Measurements from ENCODE around the gene PTPN13.
"Not testable (repeated sequence)": the region's sequence is repeated elsewhere in the genome, so short reads cannot be mapped to it uniquely, and the experiment has no call there.

Gene PTPN13

GRCh38 chr4:86652332-86652932 lies 58.3 kb downstream of the PTPN13 start:
- Mint-ChIP-seq H3K4me1 (ENCODE audit: low read depth) (no peaks in the 10 kb centered on the region), H3K36me3 (no peaks in the 10 kb centered on the region), H3K4me3 (no peak overlapping the region), H3K27me3 (no peaks in the 10 kb centered on the region), H3K27ac (no peak overlapping the region), H3K9me3 (ENCODE audit: low read depth) (peaks cover 29% of the 10 kb centered on the region)

DNA sequence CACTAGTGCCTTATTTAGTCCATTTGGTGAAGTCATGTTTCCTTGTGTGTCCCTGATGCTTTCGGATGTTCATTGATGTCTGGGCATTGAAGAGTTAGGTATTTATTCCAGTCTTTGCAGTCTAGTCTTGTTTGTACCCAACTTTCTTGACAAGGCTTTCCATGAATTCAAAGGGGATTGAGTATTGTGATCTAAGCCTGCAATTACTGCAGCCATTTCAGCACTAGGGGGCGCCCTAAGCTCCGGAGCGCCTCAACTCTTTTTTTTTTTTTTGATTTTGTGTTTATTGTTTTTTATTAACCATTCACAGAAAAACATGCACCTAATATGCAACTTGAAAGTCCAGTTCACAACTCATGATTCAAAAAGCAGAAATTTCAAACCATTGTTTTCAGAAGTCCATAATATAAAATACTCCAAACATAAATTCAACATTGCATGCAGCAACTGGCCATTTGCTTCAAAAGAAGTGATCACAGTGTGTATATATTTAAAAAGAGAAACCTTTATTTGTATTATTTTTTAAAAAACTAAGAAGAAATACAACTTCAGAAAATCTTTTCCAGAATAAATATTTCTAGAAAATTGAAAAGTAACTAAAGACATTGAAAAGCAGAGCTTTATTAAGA lies 59.2 kb downstream of the PTPN13 start:
- no peaks in the 10 kb centered on the region for H3K27me3 Mint-ChIP-seq
- no peak overlapping the region for H3K4me3 Mint-ChIP-seq
- H3K9me3 Mint-ChIP-seq (ENCODE audit: low read depth), result peaks cover 29% of the 10 kb centered on the region
- no peak overlapping the region for H3K27ac Mint-ChIP-seq
- H3K36me3 Mint-ChIP-seq, result no peaks in the 10 kb centered on the region
- H3K4me1 Mint-ChIP-seq (ENCODE audit: low read depth), result no peaks in the 10 kb centered on the region

- H3K4me1 Mint-ChIP-seq (ENCODE audit: low read depth); H3K36me3 Mint-ChIP-seq; H3K27me3 Mint-ChIP-seq; H3K4me3 Mint-ChIP-seq; H3K27ac Mint-ChIP-seq: not testable (repeated sequence)
- H3K9me3 Mint-ChIP-seq (ENCODE audit: low read depth), result peaks cover 17% of the 10 kb centered on the region
These were observed 62.7 kb downstream of the PTPN13 start for GRCh38 chr4:86656781-86657180.

DNA sequence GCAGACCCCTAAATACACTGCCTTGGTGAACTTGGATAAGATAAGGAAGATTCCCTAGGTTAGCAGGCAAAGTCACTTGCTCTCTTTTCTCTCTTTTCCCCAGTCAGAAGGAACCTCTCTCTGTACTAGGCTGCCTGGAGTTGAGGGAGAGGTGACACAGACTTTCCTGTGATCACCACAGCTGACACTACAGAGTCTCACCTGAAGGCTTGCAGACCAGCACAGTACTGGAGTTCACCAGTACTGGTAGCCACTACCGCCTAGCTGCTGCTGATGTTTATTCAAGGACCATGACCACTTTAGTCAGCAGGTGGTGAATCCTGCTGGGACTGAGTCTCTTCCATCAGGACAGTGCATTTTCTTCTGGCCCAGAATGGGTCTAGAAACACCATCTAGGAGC lies 63.3 kb downstream of the PTPN13 start:
- Mint-ChIP-seq H3K27ac (no peak overlapping the region), H3K27me3 (no peaks in the 10 kb centered on the region), H3K9me3 (ENCODE audit: low read depth) (peaks cover 13% of the 10 kb centered on the region), H3K4me3 (no peak overlapping the region), H3K4me1 (ENCODE audit: low read depth) (no peaks in the 10 kb centered on the region), H3K36me3 (no peaks in the 10 kb centered on the region)

- Mint-ChIP-seq H3K4me1 (ENCODE audit: low read depth) (no peaks in the 10 kb centered on the region), H3K36me3 (no peaks in the 10 kb centered on the region), H3K27ac (no peak overlapping the region), H3K9me3 (ENCODE audit: low read depth) (peaks cover 8% of the 10 kb centered on the region), H3K27me3 (no peaks in the 10 kb centered on the region), H3K4me3 (no peak overlapping the region)
These were observed 63.8 kb downstream of the PTPN13 start for GRCh38 chr4:86657910-86658309.

DNA sequence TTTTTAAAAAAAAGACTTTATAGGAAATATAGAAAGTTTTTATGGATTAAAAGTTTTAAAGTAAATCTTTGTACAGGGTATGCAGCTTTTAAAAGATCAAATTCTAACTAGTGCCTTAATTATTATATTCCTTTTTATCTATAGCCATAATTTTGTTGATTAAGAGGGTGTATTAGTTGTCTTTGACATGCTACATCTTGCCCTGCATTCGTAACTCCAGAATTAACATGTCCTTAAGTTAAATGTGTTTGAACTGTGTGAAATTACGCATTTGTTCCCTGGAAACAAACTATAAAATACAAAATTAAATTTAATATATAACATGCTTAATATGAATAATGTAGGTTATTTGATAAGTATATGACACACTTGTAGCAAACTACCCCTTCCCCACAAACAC lies 66.3 kb downstream of the PTPN13 start:
- Mint-ChIP-seq H3K27ac (no peak overlapping the region), H3K4me1 (ENCODE audit: low read depth) (no peaks in the 10 kb centered on the region), H3K9me3 (ENCODE audit: low read depth) (peaks cover 4% of the 10 kb centered on the region), H3K4me3 (no peak overlapping the region), H3K27me3 (no peaks in the 10 kb centered on the region), H3K36me3 (no peaks in the 10 kb centered on the region)

- Mint-ChIP-seq H3K27ac (no peak overlapping the region), H3K27me3 (peaks cover 2% of the 10 kb centered on the region), H3K4me3 (no peak overlapping the region), H3K9me3 (ENCODE audit: low read depth) (peaks cover under 1% of the 10 kb centered on the region), H3K36me3 (no peaks in the 10 kb centered on the region), H3K4me1 (ENCODE audit: low read depth) (no peaks in the 10 kb centered on the region)
These were observed 66.9 kb downstream of the PTPN13 start for GRCh38 chr4:86661006-86661405.

DNA sequence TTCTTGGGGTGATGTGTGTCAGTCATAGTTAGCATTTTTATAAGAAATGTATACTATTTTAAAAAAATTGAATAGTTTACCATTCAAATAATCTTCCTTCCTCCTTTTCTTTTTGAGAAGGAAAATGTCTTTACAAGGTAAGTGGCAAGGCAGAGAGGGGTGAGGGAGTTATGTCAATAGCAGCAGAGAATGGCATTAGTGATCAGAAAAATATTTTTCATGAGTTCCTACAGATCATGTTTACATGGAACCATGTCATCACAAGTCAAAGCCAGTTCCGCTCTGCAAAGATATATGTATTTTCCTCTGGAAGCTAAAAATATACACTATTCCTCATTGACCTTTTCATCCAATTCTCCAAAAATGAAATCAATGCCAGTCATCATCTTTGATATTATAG lies 67.3 kb downstream of the PTPN13 start:
- Mint-ChIP-seq H3K36me3 (no peaks in the 10 kb centered on the region), H3K9me3 (ENCODE audit: low read depth) (no peaks in the 10 kb centered on the region), H3K4me3 (no peak overlapping the region), H3K4me1 (ENCODE audit: low read depth) (no peaks in the 10 kb centered on the region), H3K27me3 (peaks cover 2% of the 10 kb centered on the region), H3K27ac (no peak overlapping the region)

DNA sequence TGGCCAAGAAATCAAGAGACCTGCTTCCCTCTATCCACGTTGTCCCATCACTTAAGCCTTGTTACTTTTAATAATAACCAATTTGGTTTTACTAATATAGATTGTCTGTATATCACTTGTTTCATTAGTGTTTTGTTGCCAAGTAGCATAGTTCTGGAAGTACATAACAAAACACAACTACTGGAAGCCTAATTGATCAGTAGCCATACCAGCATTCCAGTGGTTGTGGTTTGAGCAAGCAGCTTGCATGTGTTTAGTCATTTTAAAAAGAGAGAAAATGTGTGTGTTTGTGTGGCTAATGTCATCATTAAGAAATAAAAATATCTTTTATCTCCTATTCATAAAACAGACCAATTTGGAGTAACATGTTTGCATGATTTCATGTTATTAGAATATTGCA lies 70.8 kb downstream of the PTPN13 start:
- Mint-ChIP-seq H3K4me1 (ENCODE audit: low read depth) (no peaks in the 10 kb centered on the region), H3K9me3 (ENCODE audit: low read depth) (no peaks in the 10 kb centered on the region), H3K27me3 (peaks cover 2% of the 10 kb centered on the region), H3K36me3 (no peaks in the 10 kb centered on the region), H3K27ac (no peak overlapping the region), H3K4me3 (no peak overlapping the region)

GRCh38 chr4:86670298-86670697 lies 76.2 kb downstream of the PTPN13 start:
- no peaks in the 10 kb centered on the region for H3K36me3 Mint-ChIP-seq
- no peaks in the 10 kb centered on the region for H3K9me3 Mint-ChIP-seq (ENCODE audit: low read depth)
- H3K4me1 Mint-ChIP-seq (ENCODE audit: low read depth), result no peaks in the 10 kb centered on the region
- H3K4me3 Mint-ChIP-seq, result no peak overlapping the region
- peaks cover 6% of the 10 kb centered on the region for H3K27me3 Mint-ChIP-seq
- H3K27ac Mint-ChIP-seq, result no peak overlapping the region

DNA sequence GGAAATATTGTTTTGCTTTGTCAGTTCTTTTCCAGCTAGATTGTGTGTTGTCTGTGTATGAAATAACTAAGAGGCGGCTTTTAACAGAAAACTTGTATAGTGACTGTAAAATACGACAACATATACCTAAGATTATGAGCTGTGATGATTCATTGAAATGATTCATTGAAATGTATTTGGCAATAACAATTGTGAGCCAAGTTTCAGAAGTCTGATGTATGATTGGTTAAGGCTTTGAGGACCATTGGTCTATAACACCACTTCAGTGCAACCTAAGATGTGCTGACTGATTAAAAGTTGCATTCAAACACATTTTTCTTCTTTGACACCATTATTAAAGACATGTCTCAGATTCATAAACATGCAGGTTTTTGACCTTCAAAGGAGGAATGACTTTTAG lies 76.6 kb downstream of the PTPN13 start:
- Mint-ChIP-seq H3K36me3 (no peaks in the 10 kb centered on the region), H3K27me3 (peaks cover 5% of the 10 kb centered on the region), H3K4me3 (no peak overlapping the region), H3K27ac (no peak overlapping the region), H3K9me3 (ENCODE audit: low read depth) (no peaks in the 10 kb centered on the region), H3K4me1 (ENCODE audit: low read depth) (no peaks in the 10 kb centered on the region)

- H3K9me3 Mint-ChIP-seq (ENCODE audit: low read depth), result peaks cover 3% of the 10 kb centered on the region
- peaks cover 6% of the 10 kb centered on the region for H3K27me3 Mint-ChIP-seq
- H3K4me3 Mint-ChIP-seq, result no peak overlapping the region
- no peaks in the 10 kb centered on the region for H3K4me1 Mint-ChIP-seq (ENCODE audit: low read depth)
- no peaks in the 10 kb centered on the region for H3K36me3 Mint-ChIP-seq
- no peak overlapping the region for H3K27ac Mint-ChIP-seq
These were observed 81.4 kb downstream of the PTPN13 start for GRCh38 chr4:86675548-86675947.

DNA sequence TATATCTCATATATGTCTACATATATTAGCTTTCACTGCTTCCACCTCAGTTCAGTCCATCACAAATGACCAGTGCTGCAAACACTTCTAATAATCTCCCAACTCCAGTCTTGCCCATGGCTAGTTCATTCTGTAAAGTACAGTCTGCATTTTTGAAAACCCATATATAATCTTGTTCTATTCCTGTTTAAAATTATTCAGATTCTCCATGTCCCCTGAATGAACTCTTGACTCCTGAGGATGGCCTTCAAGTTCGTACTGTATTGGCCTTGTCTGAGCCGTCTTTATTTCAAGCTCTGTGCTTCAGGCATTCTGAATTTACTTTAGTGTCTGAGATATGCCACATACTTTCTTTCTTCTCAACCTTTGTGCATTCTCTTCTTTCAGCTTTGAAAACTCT lies 84.7 kb downstream of the PTPN13 start:
- Mint-ChIP-seq H3K4me3 (no peak overlapping the region), H3K27me3 (peaks cover 2% of the 10 kb centered on the region), H3K27ac (no peak overlapping the region), H3K9me3 (ENCODE audit: low read depth) (peaks cover 3% of the 10 kb centered on the region), H3K4me1 (ENCODE audit: low read depth) (no peaks in the 10 kb centered on the region), H3K36me3 (no peaks in the 10 kb centered on the region)

DNA sequence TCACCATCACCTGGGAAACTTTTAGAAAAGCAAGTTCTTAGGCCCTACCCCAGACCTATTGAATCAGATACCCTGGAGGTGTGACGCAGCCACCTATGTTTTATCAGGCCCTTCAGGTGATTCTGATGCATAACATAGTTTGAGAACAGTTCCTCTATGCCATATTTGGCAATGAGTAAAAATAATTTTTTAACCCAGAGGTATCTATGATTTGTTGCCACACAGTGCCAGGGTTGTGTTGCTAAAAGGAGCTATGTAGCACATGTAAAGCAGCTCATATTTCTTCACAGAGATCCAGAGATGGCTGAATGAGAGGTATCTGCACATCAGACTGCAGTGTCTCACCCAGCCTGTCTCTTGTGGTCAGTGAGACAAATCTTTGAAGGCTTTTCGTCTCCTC lies 85.3 kb downstream of the PTPN13 start:
- Mint-ChIP-seq H3K4me1 (ENCODE audit: low read depth) (no peaks in the 10 kb centered on the region), H3K27ac (no peak overlapping the region)

DNA sequence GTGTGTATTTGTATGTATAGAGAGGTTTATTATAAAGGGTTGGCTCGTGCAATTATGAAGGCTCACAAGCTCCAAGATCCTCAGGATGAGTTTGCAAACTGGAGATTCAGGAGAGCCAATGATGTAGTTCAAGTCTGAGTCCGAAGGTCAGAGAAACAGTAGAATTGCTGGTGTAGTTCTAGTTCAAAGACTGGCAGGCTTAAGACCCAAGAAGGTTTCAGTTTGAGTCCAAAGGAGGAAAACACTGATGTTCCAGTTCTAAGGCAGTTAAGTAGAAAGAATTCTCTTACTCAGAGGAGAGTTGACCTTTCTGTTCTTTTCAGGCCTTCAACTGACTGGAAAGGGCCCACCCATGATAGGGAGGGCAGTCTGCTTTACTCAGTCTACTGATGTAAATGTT lies 89.1 kb downstream of the PTPN13 start:
- no peaks in the 10 kb centered on the region for H3K36me3 Mint-ChIP-seq
- H3K27ac Mint-ChIP-seq, result no peak overlapping the region
- no peaks in the 10 kb centered on the region for H3K4me1 Mint-ChIP-seq (ENCODE audit: low read depth)
- H3K27me3 Mint-ChIP-seq, result no peaks in the 10 kb centered on the region
- H3K9me3 Mint-ChIP-seq (ENCODE audit: low read depth), result no peaks in the 10 kb centered on the region
- no peak overlapping the region for H3K4me3 Mint-ChIP-seq

More for the DNA sequence above, 85.3 kb downstream of the PTPN13 start:
- no peaks in the 10 kb centered on the region for H3K36me3 Mint-ChIP-seq
- H3K4me3 Mint-ChIP-seq, result no peak overlapping the region
- peaks cover 2% of the 10 kb centered on the region for H3K27me3 Mint-ChIP-seq
- H3K9me3 Mint-ChIP-seq (ENCODE audit: low read depth), result peaks cover 3% of the 10 kb centered on the region

GRCh38 chr4:86683983-86684382 lies 89.9 kb downstream of the PTPN13 start:
- H3K4me1 Mint-ChIP-seq (ENCODE audit: low read depth), result no peaks in the 10 kb centered on the region
- H3K36me3 Mint-ChIP-seq, result no peaks in the 10 kb centered on the region
- H3K4me3 Mint-ChIP-seq, result no peak overlapping the region
- no peak overlapping the region for H3K27ac Mint-ChIP-seq
- no peaks in the 10 kb centered on the region for H3K9me3 Mint-ChIP-seq (ENCODE audit: low read depth)
- no peaks in the 10 kb centered on the region for H3K27me3 Mint-ChIP-seq
